GM23248 (cell line): ENCODE data around the gene SEC61B.

Experiments
- EZH2 ChIP-seq: fragments of 200-600 bp; sonication (generic); IDR thresholded peaks from 2 replicates; pipeline ENCODE4 v1.6.1; 2018; ENCODE audit warnings: antibody characterized with exemption, mild to moderate bottlenecking; ENCODE audit not compliant: insufficient read depth, poor library complexity, severe bottlenecking
- EZH2phosphoT487 ChIP-seq: fragments of 200-600 bp; sonication (generic); IDR thresholded peaks from 2 replicates; pipeline ENCODE4 v1.6.1; 2018; ENCODE audit warnings: antibody characterized with exemption, moderate library complexity, mild to moderate bottlenecking, low read depth; ENCODE audit not compliant: insufficient read depth

GRCh38 chr9:99244344-99245260 is 22.5 kb downstream of the SEC61B start:
- TF ChIP-seq EZH2phosphoT487 (no peak), EZH2 (no peak)
